ENCODE results near the gene KANK3.
A peak's percentile ranks its signal among the peaks of the same experiment; 100 is the strongest.
"Not testable (repeated sequence)": the region's sequence is repeated elsewhere in the genome, so short reads cannot be mapped to it uniquely, and the experiment has no call there.

The KANK3 gene

GRCh38 chr19:8342684-8343482, at the start of gene KANK3:
KANK3 (minus strand) TSS chr19:8343262; CDS start chr19:8337828, 5,434 bp downstream.
- peaks cover 27% of the 10 kb centered on the region for H3K4me1 Mint-ChIP-seq
- peak within 1 kb of the TSS; percentile 62 to 75 for H3K27ac Mint-ChIP-seq
- peak within 1 kb of the TSS; percentile 83 to 90 for H3K4me3 Mint-ChIP-seq
- peak; percentile 93 to 95 for DNase-seq
- H3K27me3 Mint-ChIP-seq = peaks cover 35% of the 10 kb centered on the region
- peak; percentile 100 for ATAC-seq
- H3K9me3 Mint-ChIP-seq = no peaks in the 10 kb centered on the region

DNA sequence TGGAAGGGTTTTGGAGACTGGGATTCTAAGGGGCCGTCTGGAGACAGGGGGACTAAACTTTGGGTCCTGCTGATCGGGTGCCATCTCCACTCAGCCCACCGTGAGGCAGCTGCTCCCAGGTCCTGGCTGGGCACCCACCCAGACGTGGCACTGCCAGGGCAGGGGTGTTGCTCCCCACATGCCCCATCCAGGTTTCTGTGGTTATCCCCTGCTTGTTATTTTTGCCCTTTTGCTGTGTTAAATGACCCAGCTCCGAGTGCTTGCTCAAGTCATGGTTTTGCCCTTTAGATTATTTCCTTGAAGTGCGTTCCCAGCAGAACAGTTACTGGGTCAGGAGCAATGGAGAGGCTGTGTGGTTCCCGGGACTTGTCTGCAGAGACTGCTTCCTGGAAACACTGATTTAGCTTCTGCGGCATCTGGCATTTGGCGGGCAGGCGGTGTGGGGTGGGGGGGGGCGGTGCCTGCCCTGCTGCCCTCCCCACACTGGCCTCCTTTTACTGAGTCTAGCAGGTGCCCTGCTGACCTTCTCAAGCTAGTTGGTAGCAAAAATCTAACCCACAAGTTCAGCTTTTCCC, 49.0 kb upstream of the KANK3 start:
- no peaks in the 10 kb centered on the region for H3K27me3 Mint-ChIP-seq
- H3K27ac Mint-ChIP-seq = peak overlapping the region in 1 of 2 donors; percentile 75
- H3K9me3 Mint-ChIP-seq = no peaks in the 10 kb centered on the region
- ATAC-seq (no peak), DNase-seq (no peak)
- H3K4me1 Mint-ChIP-seq = peaks cover 46% of the 10 kb centered on the region
- H3K4me3 Mint-ChIP-seq = peak overlapping the region; percentile 25 to 68

DNA sequence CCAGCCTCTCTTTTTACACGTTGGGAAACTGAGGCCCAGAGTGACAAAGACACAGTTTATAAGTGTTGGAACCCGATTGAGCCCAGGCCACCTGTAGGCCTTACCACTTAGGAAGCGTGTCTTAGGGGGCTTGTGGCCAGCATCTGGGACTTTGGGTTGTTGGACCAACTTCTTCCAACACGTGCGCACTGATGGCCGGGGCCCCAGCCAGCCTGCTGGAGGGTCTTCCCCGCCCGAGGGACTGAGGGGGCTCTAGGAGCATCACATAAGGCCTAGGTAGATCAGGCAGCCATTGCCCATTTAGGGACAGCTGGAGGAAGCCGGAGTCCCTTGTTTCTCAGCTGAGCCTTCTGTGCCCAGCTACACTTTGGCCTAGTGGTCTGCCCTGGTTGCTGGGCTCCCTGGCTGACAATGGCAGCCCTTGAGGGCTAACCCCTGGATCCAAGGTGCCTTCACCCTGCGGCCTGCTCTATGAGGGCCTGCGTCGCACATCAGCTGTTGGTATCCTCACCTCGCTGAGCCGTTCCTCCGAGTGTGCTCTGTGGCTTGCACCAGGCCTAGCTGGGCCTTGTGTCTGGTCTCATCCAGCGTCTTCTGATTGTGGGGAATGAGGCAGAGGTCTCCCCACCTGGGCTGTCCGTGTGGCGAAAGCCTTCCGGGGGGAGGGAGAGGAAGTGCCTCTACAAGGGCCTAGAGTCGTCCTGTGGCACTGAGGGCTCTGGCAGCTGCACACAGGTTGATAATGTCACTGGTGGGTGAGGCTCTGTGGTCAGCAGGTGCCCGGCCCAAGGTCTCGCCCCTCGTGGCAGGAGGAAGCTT, 48.3 kb upstream of the KANK3 start:
- Mint-ChIP-seq H3K27ac (peak overlapping the region in 1 of 2 donors; percentile 75), H3K27me3 (no peaks in the 10 kb centered on the region), H3K9me3 (no peaks in the 10 kb centered on the region), H3K4me1 (peaks cover 39% of the 10 kb centered on the region), H3K4me3 (peak overlapping the region; percentile 68 to 74)
- ATAC-seq (no peak), DNase-seq (no peak)

GRCh38 chr19:8390617-8390981, 47.5 kb upstream of the KANK3 start:
- Mint-ChIP-seq H3K27ac (peak overlapping the region in 1 of 2 donors; percentile 78), H3K4me3 (peak overlapping the region; percentile 68 to 74), H3K4me1 (peaks cover 31% of the 10 kb centered on the region), H3K27me3 (no peaks in the 10 kb centered on the region), H3K9me3 (no peaks in the 10 kb centered on the region)
- ATAC-seq (peak; percentile 60), DNase-seq (peak; percentile 90 to 91)

- H3K9me3 Mint-ChIP-seq = no peaks in the 10 kb centered on the region
- H3K4me1 Mint-ChIP-seq = peaks cover 25% of the 10 kb centered on the region
- H3K4me3 Mint-ChIP-seq = peak within 1 kb of the TSS; percentile 95 to 96
- H3K27me3 Mint-ChIP-seq = no peaks in the 10 kb centered on the region
- peak within 1 kb of the TSS; percentile 98 to 99 for H3K27ac Mint-ChIP-seq
- ATAC-seq = peak; percentile 96
- peak; percentile 99 to 100 for DNase-seq
Observed at GRCh38 chr19:8389891-8390616, 47.0 kb upstream of the KANK3 start, which contains the start of gene RAB11B. RAB11B (plus strand) TSS chr19:8390360; CDS start chr19:8390417, 57 bp downstream.

GRCh38 chr19:8388612-8388958, 45.5 kb upstream of the KANK3 start:
- H3K4me1 Mint-ChIP-seq = peaks cover 29% of the 10 kb centered on the region
- ATAC-seq = no peak
- H3K9me3 Mint-ChIP-seq = no peaks in the 10 kb centered on the region
- no peak for DNase-seq
- H3K27me3 Mint-ChIP-seq = no peaks in the 10 kb centered on the region
- no peak overlapping the region for H3K27ac Mint-ChIP-seq
- no peak overlapping the region for H3K4me3 Mint-ChIP-seq

- H3K27me3 Mint-ChIP-seq = no peaks in the 10 kb centered on the region
- DNase-seq = no peak
- no peak overlapping the region for H3K27ac Mint-ChIP-seq
- ATAC-seq = no peak
- H3K4me1 Mint-ChIP-seq = peaks cover 29% of the 10 kb centered on the region
- H3K4me3 Mint-ChIP-seq = peak overlapping the region in 1 of 2 donors; percentile 54
- no peaks in the 10 kb centered on the region for H3K9me3 Mint-ChIP-seq
Observed at GRCh38 chr19:8387688-8388611, 44.9 kb upstream of the KANK3 start.

- Mint-ChIP-seq H3K4me3 (no peak overlapping the region), H3K27me3 (no peaks in the 10 kb centered on the region), H3K4me1 (peaks cover 24% of the 10 kb centered on the region), H3K9me3 (no peaks in the 10 kb centered on the region), H3K27ac (no peak overlapping the region)
- ATAC-seq (no peak), DNase-seq (no peak)
Observed at GRCh38 chr19:8386990-8387389, 43.9 kb upstream of the KANK3 start.

DNA sequence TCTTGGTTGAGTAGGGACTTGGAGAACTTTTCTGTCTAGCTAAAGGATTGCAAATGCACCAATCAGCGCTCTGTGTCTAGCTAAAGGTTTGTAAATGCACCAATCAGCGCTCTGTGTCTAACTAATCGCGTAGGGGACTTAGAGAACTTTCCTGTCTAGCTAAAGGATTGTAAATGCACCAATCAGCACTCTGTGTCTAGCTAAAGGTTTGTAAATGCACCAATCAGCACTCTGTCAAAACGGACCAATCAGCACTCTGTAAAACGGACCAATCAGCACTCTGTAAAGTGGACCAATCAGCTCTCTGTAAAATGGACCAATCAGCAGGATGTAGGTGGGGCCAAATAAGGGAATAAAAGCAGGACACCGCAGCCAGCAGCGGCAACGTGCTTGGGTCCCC, 43.4 kb upstream of the KANK3 start:
- not testable (repeated sequence) for H3K27me3 Mint-ChIP-seq, ATAC-seq, H3K9me3 Mint-ChIP-seq, H3K4me3 Mint-ChIP-seq, H3K27ac Mint-ChIP-seq, DNase-seq
- H3K4me1 Mint-ChIP-seq = peaks cover 19% of the 10 kb centered on the region

DNA sequence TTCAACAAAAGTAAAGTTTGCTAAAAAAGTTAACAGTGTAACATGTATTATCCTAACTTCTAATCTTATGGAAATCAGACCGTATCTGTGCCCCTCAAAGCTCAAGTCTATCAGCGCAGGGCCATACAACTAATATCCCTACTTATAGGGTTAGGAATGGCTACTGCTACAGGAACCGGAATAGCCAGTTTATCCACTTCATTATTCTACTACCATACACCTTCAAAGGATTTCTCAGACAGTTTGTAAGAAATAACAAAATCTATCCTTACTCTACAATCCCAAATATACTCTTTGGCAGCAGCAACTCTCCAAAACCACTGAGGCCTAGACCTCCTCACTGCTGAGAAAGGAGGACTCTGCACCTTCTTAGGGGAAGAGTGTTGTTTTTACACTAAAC, 42.5 kb upstream of the KANK3 start:
- DNase-seq, H3K27me3 Mint-ChIP-seq, H3K4me3 Mint-ChIP-seq, H3K27ac Mint-ChIP-seq, ATAC-seq, H3K9me3 Mint-ChIP-seq: not testable (repeated sequence)
- H3K4me1 Mint-ChIP-seq = peaks cover 10% of the 10 kb centered on the region

DNA sequence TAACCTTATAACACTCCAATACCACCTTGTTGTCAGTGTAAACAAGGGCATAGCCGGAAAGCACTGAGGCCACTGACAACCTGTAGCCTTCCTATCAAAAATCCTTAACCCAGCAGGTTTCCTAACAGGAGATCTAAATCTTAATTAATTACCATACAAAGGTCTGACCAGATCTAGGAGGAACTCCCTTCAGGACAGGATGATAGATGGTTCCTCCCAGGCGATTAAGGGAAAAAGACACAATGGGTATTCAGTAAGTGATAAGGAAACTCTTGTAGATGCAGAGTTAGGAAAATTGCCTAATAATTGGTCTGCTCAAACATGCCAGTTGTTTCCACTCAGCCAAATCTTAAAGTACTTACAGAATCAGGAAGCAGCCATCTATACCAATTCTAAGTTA, 42.0 kb upstream of the KANK3 start:
- not testable (repeated sequence) for DNase-seq, H3K9me3 Mint-ChIP-seq, H3K27me3 Mint-ChIP-seq, H3K27ac Mint-ChIP-seq, H3K4me1 Mint-ChIP-seq, ATAC-seq, H3K4me3 Mint-ChIP-seq

- H3K9me3 Mint-ChIP-seq, H3K4me1 Mint-ChIP-seq, H3K4me3 Mint-ChIP-seq, ATAC-seq, H3K27me3 Mint-ChIP-seq, DNase-seq: not testable (repeated sequence)
- peak overlapping the region in 1 of 2 donors; percentile 20 for H3K27ac Mint-ChIP-seq
Observed at GRCh38 chr19:8384569-8384968, 41.5 kb upstream of the KANK3 start.

- not testable (repeated sequence) for H3K9me3 Mint-ChIP-seq, ATAC-seq, H3K27me3 Mint-ChIP-seq, DNase-seq, H3K4me3 Mint-ChIP-seq, H3K27ac Mint-ChIP-seq
- peaks cover 21% of the 10 kb centered on the region for H3K4me1 Mint-ChIP-seq
Observed at GRCh38 chr19:8379156-8379891, 36.3 kb upstream of the KANK3 start.

GRCh38 chr19:8377598-8377997, 34.5 kb upstream of the KANK3 start:
- Mint-ChIP-seq H3K27me3 (no peaks in the 10 kb centered on the region), H3K27ac (peak overlapping the region in 1 of 2 donors; percentile 42), H3K4me3 (no peak overlapping the region), H3K4me1 (peaks cover 18% of the 10 kb centered on the region), H3K9me3 (peaks cover 0 to 10% of the 10 kb centered on the region in 2 donors)
- DNase-seq = no peak
- no peak for ATAC-seq

All from stimulated activated naive CD8-positive, alpha-beta T cell treated with anti-CD3 and anti-CD28 coated beads, Interleukin-15, amount 100 ng/mL, for 72 hours (primary cell).